GM12864 (cell line): Measurements from ENCODE around the gene KATNA1.

Source experiments
- DNase-seq: peaks from one replicate; pipeline ENCODE4 v3.0.0-alpha.2; 2011; ENCODE audit warnings: low read depth
- H3K4me3 ChIP-seq: 2 replicates; pipeline ENCODE4 v1.5.1; 2011; ENCODE audit warnings: mild to moderate bottlenecking, low read depth, low read length, control low read depth
- CTCF ChIP-seq: IDR thresholded peaks from 2 replicates; pipeline ENCODE4 v1.5.1; 2011; ENCODE audit warnings: low read depth, mild to moderate bottlenecking, moderate library complexity, low read length, control low read depth, inconsistent platforms; ENCODE audit errors: missing control alignments

The KATNA1 gene

GRCh38 chr6:149614337-149614736, 34.2 kb downstream of the KATNA1 start:
- H3K4me3 ChIP-seq: no peak overlapping the region
- DNase-seq: no peak
- no peak for TF ChIP-seq CTCF

GRCh38 chr6:149608381-149608982, 40.0 kb downstream of the KATNA1 start:
- DNase-seq: no peak
- no peak for TF ChIP-seq CTCF
- no peak overlapping the region for H3K4me3 ChIP-seq

- DNase-seq: no peak
- TF ChIP-seq CTCF: no peak
- no peak overlapping the region for H3K4me3 ChIP-seq
These were observed 48.0 kb downstream of the KATNA1 start for GRCh38 chr6:149600508-149600907.

- H3K4me3 ChIP-seq: no peak overlapping the region
- TF ChIP-seq CTCF: no peak
- no peak for DNase-seq
These were observed 55.1 kb downstream of the KATNA1 start for GRCh38 chr6:149593408-149593807.

- no peak overlapping the region for H3K4me3 ChIP-seq
- TF ChIP-seq CTCF: no peak
- no peak for DNase-seq
These were observed 55.5 kb downstream of the KATNA1 start for GRCh38 chr6:149592983-149593382.

- no peak for TF ChIP-seq CTCF
- no peak overlapping the region for H3K4me3 ChIP-seq
- no peak for DNase-seq
These were observed 62.4 kb downstream of the KATNA1 start for GRCh38 chr6:149586149-149586548.

- no peak for DNase-seq
- no peak for TF ChIP-seq CTCF
- H3K4me3 ChIP-seq: no peak overlapping the region
These were observed 67.2 kb downstream of the KATNA1 start for GRCh38 chr6:149581349-149581748.
